ENCODE data around the gene NSD2. TPM values are rescaled to one million over a fixed set of nuclear protein-coding genes. Genes with fewer than 3 reads are reported as not detected.

Gene NSD2
- total RNA-seq, 1 experiment from 2014 or later = 109 TPM

GRCh38 chr4:1823545-1823932, 47.7 kb upstream of the NSD2 start:
- Mint-ChIP-seq H3K4me3 (ENCODE audit: unreplicated experiment) (no peak overlapping the region), H3K27ac (ENCODE audit: low read depth, unreplicated experiment) (no peak overlapping the region), H3K27me3 (ENCODE audit: insufficient read depth, unreplicated experiment) (no peaks in the 10 kb centered on the region), H3K36me3 (ENCODE audit: insufficient read depth, unreplicated experiment) (peaks cover 77% of the 10 kb centered on the region), H3K9me3 (ENCODE audit: unreplicated experiment) (no peaks in the 10 kb centered on the region), H3K4me1 (ENCODE audit: insufficient read depth, unreplicated experiment) (no peaks in the 10 kb centered on the region)
- BruUV-seq (replicated peaks) = no TSS peak
- intact Hi-C loops (cut with micrococcal nuclease) = no loop called here
- ChIA-PET POLR2A (no interaction called here), CTCF (no interaction called here)
- no peak for DNase-seq (ENCODE audit: unreplicated experiment)
- TF ChIP-seq, protein P1, sequence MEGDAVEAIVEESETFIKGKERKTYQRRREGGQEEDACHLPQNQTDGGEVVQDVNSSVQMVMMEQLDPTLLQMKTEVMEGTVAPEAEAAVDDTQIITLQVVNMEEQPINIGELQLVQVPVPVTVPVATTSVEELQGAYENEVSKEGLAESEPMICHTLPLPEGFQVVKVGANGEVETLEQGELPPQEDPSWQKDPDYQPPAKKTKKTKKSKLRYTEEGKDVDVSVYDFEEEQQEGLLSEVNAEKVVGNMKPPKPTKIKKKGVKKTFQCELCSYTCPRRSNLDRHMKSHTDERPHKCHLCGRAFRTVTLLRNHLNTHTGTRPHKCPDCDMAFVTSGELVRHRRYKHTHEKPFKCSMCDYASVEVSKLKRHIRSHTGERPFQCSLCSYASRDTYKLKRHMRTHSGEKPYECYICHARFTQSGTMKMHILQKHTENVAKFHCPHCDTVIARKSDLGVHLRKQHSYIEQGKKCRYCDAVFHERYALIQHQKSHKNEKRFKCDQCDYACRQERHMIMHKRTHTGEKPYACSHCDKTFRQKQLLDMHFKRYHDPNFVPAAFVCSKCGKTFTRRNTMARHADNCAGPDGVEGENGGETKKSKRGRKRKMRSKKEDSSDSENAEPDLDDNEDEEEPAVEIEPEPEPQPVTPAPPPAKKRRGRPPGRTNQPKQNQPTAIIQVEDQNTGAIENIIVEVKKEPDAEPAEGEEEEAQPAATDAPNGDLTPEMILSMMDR (IDR thresholded peaks at IDR 0.05; ENCODE audit: unreplicated experiment) = no peak

- BruUV-seq (replicated peaks) = no TSS peak
- no peak for DNase-seq (ENCODE audit: unreplicated experiment)
- intact Hi-C loops (cut with micrococcal nuclease) = no loop called here
- CTCF ChIA-PET = no interaction called here
- Mint-ChIP-seq H3K4me3 (ENCODE audit: unreplicated experiment) (no peak overlapping the region), H3K36me3 (ENCODE audit: insufficient read depth, unreplicated experiment) (peaks cover 68% of the 10 kb centered on the region), H3K27me3 (ENCODE audit: insufficient read depth, unreplicated experiment) (no peaks in the 10 kb centered on the region), H3K9me3 (ENCODE audit: unreplicated experiment) (no peaks in the 10 kb centered on the region), H3K27ac (ENCODE audit: low read depth, unreplicated experiment) (no peak overlapping the region), H3K4me1 (ENCODE audit: insufficient read depth, unreplicated experiment) (no peaks in the 10 kb centered on the region)
- TF ChIP-seq, protein P1 (IDR thresholded peaks at IDR 0.05; ENCODE audit: unreplicated experiment) = no peak
- POLR2A ChIA-PET = no interaction called here
These were observed 46.4 kb upstream of the NSD2 start for GRCh38 chr4:1824746-1825145.

DNA sequence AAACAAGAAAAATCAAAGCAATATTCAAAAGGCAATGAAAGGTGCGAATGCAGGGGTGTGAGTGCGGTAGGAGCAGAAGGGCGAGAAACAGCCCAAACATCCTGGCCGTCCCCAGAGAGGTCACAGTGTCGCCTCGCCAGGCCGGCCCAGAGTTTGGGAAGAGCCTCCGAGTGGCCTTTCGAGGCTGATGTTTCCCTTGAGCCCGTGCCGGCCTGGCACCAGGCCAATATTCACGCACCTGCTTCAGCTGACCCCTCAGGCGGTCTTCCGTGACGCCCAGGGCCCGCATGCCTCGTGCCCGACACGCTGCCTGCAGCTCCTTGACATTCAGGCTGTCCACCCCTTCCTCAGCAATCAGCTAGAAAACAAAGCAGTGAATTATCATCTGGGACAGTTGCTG, 45.9 kb upstream of the NSD2 start:
- no peak for DNase-seq (ENCODE audit: unreplicated experiment)
- ChIA-PET CTCF (no interaction called here), POLR2A (no interaction called here)
- no peaks in the 10 kb centered on the region for H3K9me3 Mint-ChIP-seq (ENCODE audit: unreplicated experiment)
- intact Hi-C loops (cut with micrococcal nuclease) = no loop called here
- TF ChIP-seq, protein P1 (IDR thresholded peaks at IDR 0.05; ENCODE audit: unreplicated experiment) = no peak
- no peak overlapping the region for H3K27ac Mint-ChIP-seq (ENCODE audit: low read depth, unreplicated experiment)
- H3K27me3 Mint-ChIP-seq (ENCODE audit: insufficient read depth, unreplicated experiment) = no peaks in the 10 kb centered on the region
- no TSS peak for BruUV-seq (replicated peaks)
- H3K36me3 Mint-ChIP-seq (ENCODE audit: insufficient read depth, unreplicated experiment) = peaks cover 64% of the 10 kb centered on the region
- no peaks in the 10 kb centered on the region for H3K4me1 Mint-ChIP-seq (ENCODE audit: insufficient read depth, unreplicated experiment)
- no peak overlapping the region for H3K4me3 Mint-ChIP-seq (ENCODE audit: unreplicated experiment)

DNA sequence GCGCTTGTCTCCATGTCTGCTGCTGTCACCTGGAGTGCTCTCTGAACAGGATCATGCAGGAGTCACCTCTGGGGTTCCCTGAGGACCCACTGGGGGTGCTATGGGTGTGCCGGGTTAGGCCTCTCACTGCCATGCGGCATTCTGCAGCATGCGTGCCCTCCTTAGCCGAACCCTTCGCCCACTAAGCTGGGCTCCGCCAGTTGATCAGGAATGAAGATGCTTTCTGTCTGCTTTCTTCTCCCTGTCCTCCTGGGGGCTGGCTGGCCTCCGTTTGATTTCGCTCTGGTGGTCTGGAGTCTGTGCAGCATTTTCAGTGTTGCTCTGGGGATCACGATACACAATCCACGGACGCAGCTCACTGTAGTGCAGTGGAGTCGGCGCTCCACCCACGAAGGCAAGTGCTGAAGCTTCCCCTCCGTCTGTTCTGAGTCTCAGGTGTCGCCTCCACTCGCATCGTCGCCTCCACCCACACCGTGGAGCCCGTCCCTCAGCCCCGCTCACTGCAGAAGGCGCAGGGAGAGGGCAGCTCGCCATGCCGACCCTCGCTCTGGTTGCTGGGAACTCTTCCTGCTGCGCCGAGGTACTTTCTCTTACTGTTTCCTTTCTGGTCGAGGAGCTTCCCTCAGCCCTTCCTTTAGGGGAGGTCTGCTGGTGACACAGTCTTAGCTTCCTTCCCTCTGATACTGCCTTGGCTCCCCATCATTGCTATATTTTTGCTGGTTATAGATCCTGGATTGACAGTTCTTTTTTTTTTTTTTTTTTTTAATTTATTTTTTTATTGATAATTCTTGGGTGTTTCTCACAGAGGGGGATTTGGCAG, 44.5 kb upstream of the NSD2 start:
- H3K9me3 Mint-ChIP-seq (ENCODE audit: unreplicated experiment) = no peaks in the 10 kb centered on the region
- ChIA-PET POLR2A (no interaction called here), CTCF (interaction anchor here (0.6 to 1.8 kb wide), 4 partner anchors 11 to 404 kb away, joined by 3 to 5 read pairs (median 3); no protein-coding TSS in a partner anchor)
- H3K4me1 Mint-ChIP-seq (ENCODE audit: insufficient read depth, unreplicated experiment) = no peaks in the 10 kb centered on the region
- no peak overlapping the region for H3K4me3 Mint-ChIP-seq (ENCODE audit: unreplicated experiment)
- no peaks in the 10 kb centered on the region for H3K27me3 Mint-ChIP-seq (ENCODE audit: insufficient read depth, unreplicated experiment)
- no peak overlapping the region for H3K27ac Mint-ChIP-seq (ENCODE audit: low read depth, unreplicated experiment)
- TF ChIP-seq, protein P1 (IDR thresholded peaks at IDR 0.05; ENCODE audit: unreplicated experiment) = no peak
- no peak for DNase-seq (ENCODE audit: unreplicated experiment)
- peaks cover 59% of the 10 kb centered on the region for H3K36me3 Mint-ChIP-seq (ENCODE audit: insufficient read depth, unreplicated experiment)
- no TSS peak for BruUV-seq (replicated peaks)
- intact Hi-C loops (cut with micrococcal nuclease) = no loop called here
